Heart left ventricle (tissue), 13 donors: ENCODE results near the gene CHST4.

Source experiments
- CTCF ChIP-seq, 12 donors: fragments of 200-600 bp; sonication (generic) in 4 of 12; IDR thresholded peaks; one replicate each; pipeline versions ENCODE4 v1.5.0 to v1.8.0; 2018 to 2022; ENCODE audit warnings: antibody characterized with exemption in 12 of 12, mild to moderate bottlenecking in 5 of 12
- POLR2A ChIP-seq, 2 donors: fragments of 450-650 bp; IDR thresholded peaks; one replicate each; pipeline ENCODE4 v1.6.1; 2017; ENCODE audit warnings: antibody characterized with exemption in 2 of 2, mild to moderate bottlenecking in 2 of 2, moderate library complexity in 2 of 2
- donor health status: ischemic (EF 13 %, LVEDD 7.1; RV severe dilation, severe dysfunction).
- donor health status: DM: no; HTN: yes; CAD: no.
- donor health status: DM: no; HTN: no; CAD: no.
- donor health status: ischemic (EF 25% LVEDD 6.9; RV normal size, moderate dysfunction).
- donor health status: ischemic (EF 25% LVEDD 5.7; RV mildly dilated, moderate dysfunction).
- donor health status: ischemic (EF 35%, LVEDD 5.7; RV mildly dilated, moderate dysfunction).
- donor health status: nonischemic (EF 11% LVEDD 7.7; RV severe dilation, severe dysfunction).
- donor health status: DM: yes; HTN: yes; CAD: no.
- donor health status: PGD.
- donor health status: ischemic (EF 29% LVEDD 5.4; RV normal size, mild dysfunction).
- donor health status: nonischemic (EF 23%, LVEDD 6.1; RV moderate dilation, normal function).

DNA sequence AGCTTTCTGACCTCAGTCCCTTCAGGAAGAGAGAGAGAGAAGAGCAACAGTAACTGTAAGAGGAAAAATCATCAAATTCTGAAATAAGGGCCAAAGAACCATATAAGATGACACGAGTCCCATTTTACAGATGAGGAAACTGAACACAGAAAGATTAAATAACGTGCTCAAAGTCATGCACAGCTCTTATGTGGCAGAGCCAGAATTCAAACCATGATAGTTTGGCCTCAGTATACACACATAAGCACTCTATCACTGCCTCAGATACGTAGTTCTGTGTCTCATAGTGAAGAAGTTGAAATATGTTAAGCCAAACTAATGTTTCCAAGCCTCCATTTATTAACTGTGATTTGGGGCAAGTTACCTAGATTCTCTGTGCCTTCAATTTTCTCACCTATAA, 35.2 kb upstream of the CHST4 start:
- TF ChIP-seq CTCF (IDR thresholded peaks at IDR 0.05) (no peak), POLR2A (IDR thresholded peaks at IDR 0.05) (no peak)
